Bone marrow (tissue), 2 donors: ENCODE measurements around the gene ALDH3A1.
A peak's percentile ranks its signal among the peaks of the same experiment; 100 is the strongest.

Experiments used
- DNase-seq, 2 donors: peaks; one replicate each; lab custom pipeline; 2025; lab: John Stamatoyannopoulos, UW

The ALDH3A1 gene

GRCh38 chr17:19759568-19760549 is 11.8 kb upstream of the ALDH3A1 start:
- DNase-seq: no peak

GRCh38 chr17:19757536-19758180 is 9.6 kb upstream of the ALDH3A1 start:
- DNase-seq: no peak

- no peak for DNase-seq
Measured at GRCh38 chr17:19756546-19756945, 8.4 kb upstream of the ALDH3A1 start.

- DNase-seq: no peak
Measured at GRCh38 chr17:19755821-19756510, 7.9 kb upstream of the ALDH3A1 start.

- no peak for DNase-seq
Measured at GRCh38 chr17:19755392-19755791, 7.3 kb upstream of the ALDH3A1 start.

- no peak for DNase-seq
Measured at GRCh38 chr17:19753661-19754463, 5.8 kb upstream of the ALDH3A1 start.

GRCh38 chr17:19753051-19753509 is 5.0 kb upstream of the ALDH3A1 start:
- DNase-seq: peak; percentile 47 to 54

GRCh38 chr17:19752216-19753050 is 4.3 kb upstream of the ALDH3A1 start:
- DNase-seq: no peak

GRCh38 chr17:19750835-19751234 is 2.7 kb upstream of the ALDH3A1 start:
- DNase-seq: no peak

- no peak for DNase-seq
Measured at GRCh38 chr17:19750020-19750572, 2.0 kb upstream of the ALDH3A1 start.

GRCh38 chr17:19748807-19749193 is 702 bp upstream of the ALDH3A1 start:
- no peak for DNase-seq

- no peak for DNase-seq
Measured at GRCh38 chr17:19747159-19747719, 859 bp downstream of the ALDH3A1 start.

- DNase-seq: no peak
Measured at GRCh38 chr17:19746517-19746916, 1.6 kb downstream of the ALDH3A1 start.

GRCh38 chr17:19744922-19745757 is 3.0 kb downstream of the ALDH3A1 start:
- peak; percentile 38 to 56 for DNase-seq

GRCh38 chr17:19744492-19744891 is 3.6 kb downstream of the ALDH3A1 start:
- DNase-seq: no peak

GRCh38 chr17:19743101-19744100 is 4.7 kb downstream of the ALDH3A1 start:
- DNase-seq: no peak

GRCh38 chr17:19742495-19742894 is 5.6 kb downstream of the ALDH3A1 start:
- DNase-seq: no peak
